HCT116 (cell line): ENCODE results near the gene RASL11B. TPM values are rescaled to one million over a fixed set of nuclear protein-coding genes. Genes with fewer than 3 reads are reported as not detected.

ENCODE experiments used
- ATAC-seq: fragments of 200-7000 bp; cut with Tn5 transposase; 2 replicates; pipeline ENCODE4 v1.9.1; 2020; ENCODE audit warnings: mild to moderate bottlenecking, moderate library complexity
- BruUV-seq: library from RNA; stranded (reverse); fragments of 400-500 nt; replicated peaks from 2 replicates; lab custom pipeline; 2021; lab: Mats Ljungman, UMichigan
- CTCF ChIA-PET: fragments of 300-600 bp; sonication (Branson Sonifier 250); formaldehyde crosslinking; loops from one replicate; lab custom pipeline; 2021; ENCODE audit warnings: antibody characterized with exemption; lab: Charles Lee
- POLR2A ChIA-PET: fragments of 300-600, 350-600 bp; sonication (Branson Sonifier 250); formaldehyde crosslinking; loops from one replicate; lab custom pipeline; 2021; ENCODE audit warnings: antibody characterized with exemption; lab: Charles Lee
- RAD21 ChIA-PET, 2 experiments: fragments of 300-600 bp; sonication (Branson Sonifier 250); formaldehyde crosslinking; loops; one replicate each; lab custom pipeline; 2023; ENCODE audit warnings: low total read pairs in 2 of 2; ENCODE audit not compliant: uncharacterized antibody in 2 of 2, unreplicated experiment in 2 of 2, low non-redundant PET in 1 of 2; lab: Charles Lee
- DNase-seq: peaks from one replicate; pipeline ENCODE4 v3.0.0-alpha.2; 2010; ENCODE audit warnings: low read depth, low spot score
- H2AFZ ChIP-seq: fragments of 200-600 bp; shearing (Covaris generic), sonication (generic); 2 replicates; pipeline ENCODE4 v1.6.1; 2017; ENCODE audit warnings: low read depth, mixed run types, mixed read lengths, antibody characterized with exemption, low read length; ENCODE audit not compliant: poor library complexity, severe bottlenecking
- H3K27ac ChIP-seq: 2 replicates; pipeline ENCODE4 v1.5.1; 2012; ENCODE audit warnings: low read depth, low read length
- H3K27me3 ChIP-seq: fragments of 200-600 bp; sonication (generic); 2 replicates; pipeline ENCODE4 v1.6.1; 2016; ENCODE audit warnings: mixed run types, low read length, mixed read lengths; ENCODE audit not compliant: insufficient read depth
- H3K36me3 ChIP-seq, 2 experiments: fragments of 200-500 bp in 1 of 2; fragments of 200-600 bp in 1 of 2; sonication (Bioruptor generic) in 1 of 2; sonication (generic) in 1 of 2; 2 replicates each; pipeline versions ENCODE4 v1.5.1 to v1.6.1; 2014 to 2016; ENCODE audit warnings: low read length in 2 of 2, inconsistent platforms in 1 of 2, mixed read lengths in 1 of 2, mixed run types in 1 of 2; ENCODE audit not compliant: insufficient read depth in 2 of 2, control insufficient read depth in 1 of 2
- H3K4me1 ChIP-seq, 2 experiments: fragments of 200-600 bp in 1 of 2; sonication (generic) in 1 of 2; 2 replicates each; pipeline versions ENCODE4 v1.5.1 to v1.6.1; 2012 to 2017; ENCODE audit warnings: low read length in 2 of 2, inconsistent platforms in 1 of 2, mild to moderate bottlenecking in 1 of 2, mixed read lengths in 1 of 2, mixed run types in 1 of 2, moderate library complexity in 1 of 2; ENCODE audit not compliant: insufficient read depth in 2 of 2, control insufficient read depth in 1 of 2
- H3K4me2 ChIP-seq: fragments of 200-600 bp; sonication (generic); 2 replicates; pipeline ENCODE4 v1.6.1; 2017; ENCODE audit warnings: mixed run types, low read length, mixed read lengths
- H3K4me3 ChIP-seq, 2 experiments: fragments of 200-600 bp in 1 of 2; sonication (generic) in 1 of 2; replicated peaks in 1 of 2; 2 replicates each; pipeline ENCODE4 v1.5.1; 2011 to 2016; ENCODE audit warnings: low read length in 2 of 2, control low read depth in 1 of 2, low read depth in 1 of 2, mild to moderate bottlenecking in 1 of 2, mixed read lengths in 1 of 2, mixed run types in 1 of 2
- H3K79me2 ChIP-seq: fragments of 200-600 bp; sonication (generic); 2 replicates; pipeline ENCODE4 v1.6.1; 2017; ENCODE audit warnings: mild to moderate bottlenecking, mixed run types, low read length, moderate library complexity, mixed read lengths; ENCODE audit not compliant: insufficient read depth
- H3K9ac ChIP-seq: fragments of 200-600 bp; sonication (generic); 2 replicates; pipeline ENCODE4 v1.6.1; 2016; ENCODE audit warnings: low read length, mixed read lengths
- H3K9me2 ChIP-seq: fragments of 200-600 bp; sonication (generic), shearing (Covaris generic); 2 replicates; pipeline ENCODE4 v1.6.1; 2017; ENCODE audit warnings: mixed run types, mild to moderate bottlenecking, moderate library complexity; ENCODE audit not compliant: insufficient read depth
- H3K9me3 ChIP-seq, 2 experiments: fragments of 200-500 bp in 1 of 2; fragments of 200-600 bp in 1 of 2; sonication (Bioruptor generic) in 1 of 2; sonication (generic) in 1 of 2; 2 replicates each; pipeline ENCODE4 v1.6.1; 2014 to 2017; ENCODE audit warnings: low read length in 2 of 2, mixed read lengths in 2 of 2, inconsistent platforms in 1 of 2, low read depth in 1 of 2, mild to moderate bottlenecking in 1 of 2, mixed run types in 1 of 2, moderate library complexity in 1 of 2; ENCODE audit not compliant: control insufficient read depth in 1 of 2, insufficient read depth in 1 of 2
- H4K20me1 ChIP-seq: fragments of 200-600 bp; sonication (generic), shearing (Covaris generic); 2 replicates; pipeline ENCODE4 v1.6.1; 2017; ENCODE audit warnings: mixed run types, mild to moderate bottlenecking, moderate library complexity; ENCODE audit not compliant: insufficient read depth
- CEBPB ChIP-seq: IDR thresholded peaks from 2 replicates; pipeline ENCODE4 v1.6.1; 2012; ENCODE audit warnings: low read depth
- EGR1 ChIP-seq: IDR thresholded peaks from 2 replicates; pipeline ENCODE4 v1.6.1; 2012; ENCODE audit warnings: low read depth
- ELF1 ChIP-seq: IDR thresholded peaks from 2 replicates; pipeline ENCODE4 v1.6.1; 2012; ENCODE audit warnings: low read depth, borderline replicate concordance
- EZH2 ChIP-seq: fragments of 200-600 bp; sonication (generic); IDR thresholded peaks from 2 replicates; pipeline ENCODE4 v1.6.1; 2017; ENCODE audit warnings: antibody characterized with exemption, mixed run types
- FOSL1 ChIP-seq: IDR thresholded peaks from 2 replicates; pipeline ENCODE4 v1.6.1; 2012; ENCODE audit warnings: low read depth
- JUND ChIP-seq: IDR thresholded peaks from 2 replicates; pipeline ENCODE4 v1.6.1; 2012
- POLR2A ChIP-seq: IDR thresholded peaks from 2 replicates; pipeline ENCODE4 v1.7.0; 2011; ENCODE audit warnings: borderline replicate concordance; ENCODE audit not compliant: insufficient read depth, insufficient read length; ENCODE audit errors: extremely low read depth
- RAD21 ChIP-seq: IDR thresholded peaks from 2 replicates; pipeline ENCODE4 v1.6.1; 2012; ENCODE audit warnings: low read depth, mild to moderate bottlenecking
- SRF ChIP-seq: IDR thresholded peaks from 2 replicates; pipeline ENCODE4 v1.6.1; 2012; ENCODE audit warnings: low read depth
- YY1 ChIP-seq: IDR thresholded peaks from 2 replicates; pipeline ENCODE4 v1.6.1; 2011; ENCODE audit warnings: low read length, low read depth, moderate library complexity, mild to moderate bottlenecking; ENCODE audit not compliant: insufficient replicate concordance; ENCODE audit errors: extremely low read depth
- ZBTB33 ChIP-seq: IDR thresholded peaks from 2 replicates; pipeline ENCODE4 v1.6.1; 2011; ENCODE audit warnings: mild to moderate bottlenecking, low read length, moderate library complexity; ENCODE audit not compliant: insufficient replicate concordance; ENCODE audit errors: extremely low read depth
- ZNF274 ChIP-seq: fragments of 200-500 bp; sonication (Bioruptor generic); IDR thresholded peaks from 2 replicates; pipeline ENCODE4 v1.6.1; 2014; ENCODE audit warnings: mild to moderate bottlenecking, low read depth, low read length, inconsistent platforms
- intact Hi-C: fragments of 100-400 bp; cut with micrococcal nuclease; formaldehyde crosslinking; loops from 2 replicates; pipeline ENCODE4 v1.10.0; 2022
- total RNA-seq: library from RNA; stranded (reverse); gene quantifications from one replicate; pipeline ENCODE4 v1.2.1, GENCODE V29; 2021; ENCODE audit not compliant: unreplicated experiment
- TF ChIP-seq, protein P1 (sequence below): IDR thresholded peaks from 2 replicates; pipeline ENCODE4 v1.6.1; 2012; ENCODE audit warnings: low read depth
- TF ChIP-seq, protein P2 (sequence below), 3 experiments: fragments of 200-600 bp in 1 of 3; sonication (generic) in 1 of 3; IDR thresholded peaks in 2 of 3; conservative IDR thresholded peaks in 1 of 3; 2 replicates each; pipeline ENCODE4 v1.5.1; 2012 to 2017; ENCODE audit warnings: low read depth in 2 of 3, low read length in 2 of 3, antibody characterized with exemption in 1 of 3, borderline replicate concordance in 1 of 3, control low read depth in 1 of 3, mild to moderate bottlenecking in 1 of 3, mixed read lengths in 1 of 3, mixed run types in 1 of 3, moderate library complexity in 1 of 3; ENCODE audit not compliant: insufficient read depth in 1 of 3
- TF ChIP-seq, protein P3 (sequence below): IDR thresholded peaks from 2 replicates; pipeline ENCODE4 v1.6.1; 2012

RASL11B gene
- total RNA-seq, 1 experiment from 2014 or later: 0.34 TPM

DNA sequence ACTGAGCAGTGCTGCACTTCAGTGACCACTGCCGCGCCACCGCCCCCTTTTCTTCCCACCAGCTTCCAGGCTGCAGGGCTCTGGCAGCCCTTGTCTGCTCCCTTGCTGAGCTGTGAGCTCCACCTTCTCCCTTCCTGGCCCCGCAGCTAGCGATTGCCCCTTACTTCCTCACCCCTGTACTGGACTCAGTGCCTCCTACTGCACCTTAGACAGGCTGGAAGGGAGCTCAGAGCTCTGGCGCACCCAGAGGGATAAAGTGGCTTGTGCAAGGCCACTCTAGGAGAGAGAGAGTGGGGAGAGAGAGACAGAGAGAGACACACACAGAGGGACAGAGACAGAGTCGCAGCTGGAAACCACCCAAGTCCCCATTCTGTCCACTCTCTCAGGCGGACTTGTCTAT lies 6.0 kb downstream of the RASL11B start:
- intact Hi-C loops: no loop called here
- DNase-seq: no peak
- H3K36me3 ChIP-seq: no peaks in the 10 kb centered on the region
- CTCF ChIA-PET: no interaction called here
- no peaks in the 10 kb centered on the region for H3K27me3 ChIP-seq
- H2AFZ ChIP-seq: no peak overlapping the region
- peaks cover 0 to 2% of the 10 kb centered on the region in 2 experiments; a peak in 2 of 4 replicates for H3K4me1 ChIP-seq
- H3K9me2 ChIP-seq: no peaks in the 10 kb centered on the region
- no peaks in the 10 kb centered on the region for H3K9me3 ChIP-seq
- no peak overlapping the region for H3K27ac ChIP-seq
- TF ChIP-seq, protein P1, sequence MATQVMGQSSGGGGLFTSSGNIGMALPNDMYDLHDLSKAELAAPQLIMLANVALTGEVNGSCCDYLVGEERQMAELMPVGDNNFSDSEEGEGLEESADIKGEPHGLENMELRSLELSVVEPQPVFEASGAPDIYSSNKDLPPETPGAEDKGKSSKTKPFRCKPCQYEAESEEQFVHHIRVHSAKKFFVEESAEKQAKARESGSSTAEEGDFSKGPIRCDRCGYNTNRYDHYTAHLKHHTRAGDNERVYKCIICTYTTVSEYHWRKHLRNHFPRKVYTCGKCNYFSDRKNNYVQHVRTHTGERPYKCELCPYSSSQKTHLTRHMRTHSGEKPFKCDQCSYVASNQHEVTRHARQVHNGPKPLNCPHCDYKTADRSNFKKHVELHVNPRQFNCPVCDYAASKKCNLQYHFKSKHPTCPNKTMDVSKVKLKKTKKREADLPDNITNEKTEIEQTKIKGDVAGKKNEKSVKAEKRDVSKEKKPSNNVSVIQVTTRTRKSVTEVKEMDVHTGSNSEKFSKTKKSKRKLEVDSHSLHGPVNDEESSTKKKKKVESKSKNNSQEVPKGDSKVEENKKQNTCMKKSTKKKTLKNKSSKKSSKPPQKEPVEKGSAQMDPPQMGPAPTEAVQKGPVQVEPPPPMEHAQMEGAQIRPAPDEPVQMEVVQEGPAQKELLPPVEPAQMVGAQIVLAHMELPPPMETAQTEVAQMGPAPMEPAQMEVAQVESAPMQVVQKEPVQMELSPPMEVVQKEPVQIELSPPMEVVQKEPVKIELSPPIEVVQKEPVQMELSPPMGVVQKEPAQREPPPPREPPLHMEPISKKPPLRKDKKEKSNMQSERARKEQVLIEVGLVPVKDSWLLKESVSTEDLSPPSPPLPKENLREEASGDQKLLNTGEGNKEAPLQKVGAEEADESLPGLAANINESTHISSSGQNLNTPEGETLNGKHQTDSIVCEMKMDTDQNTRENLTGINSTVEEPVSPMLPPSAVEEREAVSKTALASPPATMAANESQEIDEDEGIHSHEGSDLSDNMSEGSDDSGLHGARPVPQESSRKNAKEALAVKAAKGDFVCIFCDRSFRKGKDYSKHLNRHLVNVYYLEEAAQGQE: no peak
- TF ChIP-seq JUND: no peak
- no peak for TF ChIP-seq POLR2A
- no peak for TF ChIP-seq RAD21
- TF ChIP-seq SRF: no peak
- no peak for TF ChIP-seq EGR1
- TF ChIP-seq FOSL1: no peak
- TF ChIP-seq, protein P2, sequence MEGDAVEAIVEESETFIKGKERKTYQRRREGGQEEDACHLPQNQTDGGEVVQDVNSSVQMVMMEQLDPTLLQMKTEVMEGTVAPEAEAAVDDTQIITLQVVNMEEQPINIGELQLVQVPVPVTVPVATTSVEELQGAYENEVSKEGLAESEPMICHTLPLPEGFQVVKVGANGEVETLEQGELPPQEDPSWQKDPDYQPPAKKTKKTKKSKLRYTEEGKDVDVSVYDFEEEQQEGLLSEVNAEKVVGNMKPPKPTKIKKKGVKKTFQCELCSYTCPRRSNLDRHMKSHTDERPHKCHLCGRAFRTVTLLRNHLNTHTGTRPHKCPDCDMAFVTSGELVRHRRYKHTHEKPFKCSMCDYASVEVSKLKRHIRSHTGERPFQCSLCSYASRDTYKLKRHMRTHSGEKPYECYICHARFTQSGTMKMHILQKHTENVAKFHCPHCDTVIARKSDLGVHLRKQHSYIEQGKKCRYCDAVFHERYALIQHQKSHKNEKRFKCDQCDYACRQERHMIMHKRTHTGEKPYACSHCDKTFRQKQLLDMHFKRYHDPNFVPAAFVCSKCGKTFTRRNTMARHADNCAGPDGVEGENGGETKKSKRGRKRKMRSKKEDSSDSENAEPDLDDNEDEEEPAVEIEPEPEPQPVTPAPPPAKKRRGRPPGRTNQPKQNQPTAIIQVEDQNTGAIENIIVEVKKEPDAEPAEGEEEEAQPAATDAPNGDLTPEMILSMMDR (IDR thresholded peaks at IDR 0.05 in 2 of 3, conservative IDR thresholded peaks at IDR 0.05 in 1 of 3; ENCODE audit: borderline replicate concordance in 1 of 3, insufficient read depth in 1 of 3, low read depth in 2 of 3, low read length in 2 of 3): no peak
- TF ChIP-seq ZNF274: no peak
- TF ChIP-seq CEBPB: no peak
- TF ChIP-seq ELF1: no peak
- no peak for TF ChIP-seq ZBTB33
- no peak for TF ChIP-seq EZH2
- TF ChIP-seq, protein P3, sequence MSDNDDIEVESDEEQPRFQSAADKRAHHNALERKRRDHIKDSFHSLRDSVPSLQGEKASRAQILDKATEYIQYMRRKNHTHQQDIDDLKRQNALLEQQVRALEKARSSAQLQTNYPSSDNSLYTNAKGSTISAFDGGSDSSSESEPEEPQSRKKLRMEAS: no peak
- no peak for TF ChIP-seq YY1
- RAD21 ChIA-PET: no interaction called here
- H3K4me3 ChIP-seq: no peak overlapping the region
- no peak overlapping the region for H3K9ac ChIP-seq
- no peaks in the 10 kb centered on the region for H3K79me2 ChIP-seq
- no TSS peak for BruUV-seq
- POLR2A ChIA-PET: no interaction called here
- no peaks in the 10 kb centered on the region for H4K20me1 ChIP-seq
- no peak overlapping the region for H3K4me2 ChIP-seq
- ATAC-seq: no peak
